ENCODE results near the gene RAB3GAP2. TPM values are rescaled to one million over a fixed set of nuclear protein-coding genes. Genes with fewer than 3 reads are reported as not detected.
"Not testable (repeated sequence)": the region's sequence is repeated elsewhere in the genome, so short reads cannot be mapped to it uniquely, and the experiment has no call there.

The RAB3GAP2 gene
- polyA plus RNA-seq, 3 donors: 29.1 to 38.9 (median 31.3) TPM

- no peak for DNase-seq (ENCODE audit: extremely low read depth in 1 of 11, low read depth in 9 of 11, low spot score in 4 of 11)
Measured at GRCh38 chr1:220123066-220123465, 149.2 kb downstream of the RAB3GAP2 start.

- no peak for DNase-seq (ENCODE audit: extremely low read depth in 1 of 11, low read depth in 9 of 11, low spot score in 4 of 11)
Measured at GRCh38 chr1:220121791-220122530, 150.3 kb downstream of the RAB3GAP2 start.

DNA sequence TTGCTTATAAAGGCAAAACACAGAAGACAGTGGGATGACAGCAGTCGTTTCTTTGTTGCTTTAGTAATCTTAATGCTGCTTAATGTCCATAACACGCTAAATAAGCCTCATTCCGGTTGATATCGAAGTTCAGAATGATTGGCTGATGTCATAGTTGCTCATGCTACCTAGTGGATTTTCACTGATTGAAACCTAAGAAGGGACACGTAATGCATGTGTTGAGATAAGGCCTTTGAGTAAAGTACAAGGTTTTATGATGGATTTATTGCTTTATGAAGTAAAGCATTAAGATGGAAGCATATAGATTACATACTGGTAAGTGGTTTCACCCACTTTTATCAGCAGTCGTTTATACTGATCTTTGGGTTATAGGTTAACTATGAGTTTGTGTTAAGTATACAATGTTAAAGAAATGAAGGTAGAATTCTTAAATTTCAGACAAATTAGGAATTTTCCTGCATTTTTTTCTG, 153.2 kb downstream of the RAB3GAP2 start:
- DNase-seq (ENCODE audit: extremely low read depth in 1 of 11, low read depth in 9 of 11, low spot score in 4 of 11): no peak

DNA sequence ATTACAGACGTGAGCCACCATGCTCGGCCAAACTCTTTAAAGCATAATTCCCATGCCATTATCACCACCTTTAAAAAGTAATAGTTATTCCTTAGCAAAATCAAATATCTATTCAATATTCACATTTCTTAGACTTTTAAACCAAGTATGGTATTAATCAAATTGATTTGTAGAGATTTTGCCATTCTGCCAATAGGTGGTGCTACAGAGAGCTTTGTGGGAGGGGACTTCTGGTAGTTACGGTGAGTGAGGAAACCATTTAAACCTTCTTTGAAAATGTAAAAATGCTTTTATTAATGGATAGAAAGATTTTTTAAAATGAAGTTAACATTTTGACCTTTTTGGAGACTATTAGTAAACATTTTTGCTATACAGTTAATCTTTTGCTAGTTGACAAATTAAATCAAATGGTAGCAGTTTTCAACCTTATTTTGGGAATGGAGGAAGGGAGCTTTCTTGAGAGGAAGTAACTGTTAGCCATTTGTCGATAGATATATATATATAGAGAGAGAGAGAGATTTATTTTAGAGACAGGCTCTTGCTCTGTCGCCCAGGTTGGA, 159.0 kb downstream of the RAB3GAP2 start:
- no peak for DNase-seq (ENCODE audit: extremely low read depth in 1 of 11, low read depth in 9 of 11, low spot score in 4 of 11)

- DNase-seq (ENCODE audit: extremely low read depth in 1 of 11, low read depth in 9 of 11, low spot score in 4 of 11): not testable (repeated sequence)
Measured at GRCh38 chr1:220112600-220112999, 159.7 kb downstream of the RAB3GAP2 start.

DNA sequence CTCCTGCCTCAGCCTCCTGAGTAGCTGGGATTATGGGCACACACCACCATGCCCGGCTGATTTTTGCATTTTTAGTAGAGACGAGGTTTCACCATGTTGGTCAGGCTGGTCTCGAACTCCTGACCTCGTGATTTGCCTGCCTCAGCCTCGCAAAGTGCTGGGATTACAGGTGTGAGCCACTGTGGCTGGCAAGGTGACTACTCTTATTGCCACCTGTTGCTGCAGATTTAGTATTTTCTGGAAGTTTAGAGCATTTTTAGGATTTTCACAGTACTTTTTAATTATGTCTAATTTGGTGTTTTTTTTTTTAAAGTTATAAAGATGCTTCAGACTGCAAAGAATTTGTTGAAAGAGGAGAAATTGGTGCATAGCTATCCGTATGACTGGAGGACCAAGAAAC, 161.8 kb downstream of the RAB3GAP2 start:
- not testable (repeated sequence) for DNase-seq (ENCODE audit: extremely low read depth in 1 of 11, low read depth in 9 of 11, low spot score in 4 of 11)

DNA sequence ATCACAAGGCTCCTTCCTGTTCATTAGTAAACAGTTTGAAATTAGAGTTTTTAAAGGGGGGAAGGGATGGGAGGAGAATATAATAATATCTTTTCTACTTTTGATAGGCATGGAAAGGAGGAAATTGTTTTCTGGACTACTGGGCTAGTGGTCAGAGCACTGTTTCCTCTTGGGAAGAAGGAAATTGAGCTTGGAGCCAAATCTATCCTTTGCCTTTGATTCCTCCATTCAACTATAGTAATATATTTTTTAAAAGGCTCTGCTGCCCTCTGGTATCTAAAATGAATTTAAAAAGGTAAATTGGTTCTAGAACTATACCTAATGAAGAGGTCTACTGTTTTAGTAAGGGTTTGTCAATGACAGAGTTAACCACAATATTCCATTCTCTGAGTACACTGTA, 172.4 kb downstream of the RAB3GAP2 start:
- DNase-seq (ENCODE audit: extremely low read depth in 1 of 11, low read depth in 9 of 11, low spot score in 4 of 11): no peak

Other genes with a start within 250 kb of the RAB3GAP2 start
- 100 to 1,000 TPM; 101 to 118 (median 103) TPM for gene EPRS1, start 225.9 kb downstream of the RAB3GAP2 start, polyA plus RNA-seq (ENCODE audit: insufficient read length in 3 of 3)
- gene BPNT1, start 182.7 kb downstream of the RAB3GAP2 start, polyA plus RNA-seq (ENCODE audit: insufficient read length in 3 of 3): 10 to 100 TPM; 43.1 to 55.2 (median 47.5) TPM
- 100 to 1,000 TPM in 1 of 3 donors, 10 to 100 TPM in 2; 81.9 to 105 (median 84.0) TPM for gene IARS2, start 178.3 kb downstream of the RAB3GAP2 start, polyA plus RNA-seq (ENCODE audit: insufficient read length in 3 of 3)

All from renal cortex interstitium (tissue), 11 donors.